Naive thymus-derived CD4-positive, alpha-beta T cell (primary cell): ENCODE data around the gene MCTP2. TPM values are rescaled to one million over a fixed set of nuclear protein-coding genes. Genes with fewer than 3 reads are reported as not detected.
A peak's percentile ranks its signal among the peaks of the same experiment; 100 is the strongest.

ENCODE experiments used
- ATAC-seq: fragments of 150-1000 bp; cut with Tn5 transposase; 2 replicates; pipeline ENCODE4 v1.10.0; 2021; ENCODE audit warnings: mild to moderate bottlenecking, moderate library complexity
- CTCF ChIA-PET: fragments of 350-600 bp; sonication (Branson Sonifier 250); formaldehyde crosslinking; loops from one replicate; lab custom pipeline; 2021; ENCODE audit warnings: antibody characterized with exemption; lab: Charles Lee
- POLR2A ChIA-PET: fragments of 350-600 bp; sonication (Branson Sonifier 250); formaldehyde crosslinking; loops from one replicate; lab custom pipeline; 2021; ENCODE audit warnings: antibody characterized with exemption, inconsistent platforms; lab: Charles Lee
- DNase-seq, 9 donors: peaks; one replicate each; pipeline versions ENCODE4 v3.0.0 to v3.0.0-alpha.2; 2020 to 2022; ENCODE audit warnings: mixed read lengths in 1 of 9
- H3K27ac ChIP-seq: one replicate; pipeline ENCODE4 v1.7.0; 2013; ENCODE audit warnings: mild to moderate bottlenecking, low read depth, low read length, moderate library complexity
- H3K27me3 ChIP-seq, 2 donors: one replicate each; pipeline ENCODE4 v1.7.0; 2013; ENCODE audit warnings: low read length in 2 of 2, mild to moderate bottlenecking in 2 of 2, moderate library complexity in 2 of 2; ENCODE audit not compliant: control insufficient read depth in 2 of 2, insufficient read depth in 2 of 2
- H3K36me3 ChIP-seq, 3 experiments: 1 replicate in 2 of 3; 2 replicates in 1 of 3; pipeline ENCODE4 v1.7.0; 2013; ENCODE audit warnings: low read length in 3 of 3, mild to moderate bottlenecking in 3 of 3, moderate library complexity in 1 of 3; ENCODE audit not compliant: insufficient read depth in 3 of 3, control insufficient read depth in 2 of 3
- H3K4me1 ChIP-seq, 2 donors: one replicate each; pipeline ENCODE4 v1.7.0; 2013; ENCODE audit warnings: low read length in 2 of 2, mild to moderate bottlenecking in 2 of 2, moderate library complexity in 1 of 2; ENCODE audit not compliant: control insufficient read depth in 2 of 2, insufficient read depth in 2 of 2
- H3K4me3 ChIP-seq: 2 replicates; pipeline ENCODE4 v1.7.0; 2013; ENCODE audit warnings: mild to moderate bottlenecking, low read length
- H3K9me3 ChIP-seq, 3 experiments: 1 replicate in 2 of 3; 2 replicates in 1 of 3; pipeline ENCODE4 v1.7.0; 2013; ENCODE audit warnings: low read length in 3 of 3; ENCODE audit not compliant: control insufficient read depth in 2 of 3
- H3K27ac Mint-ChIP-seq, 9 donors: one replicate each; pipeline ENCODE4 v1.8.0; 2020 to 2022; ENCODE audit warnings: mixed read lengths in 9 of 9, mild to moderate bottlenecking in 8 of 9, moderate library complexity in 5 of 9, inconsistent platforms in 2 of 9
- H3K27me3 Mint-ChIP-seq, 5 donors: one replicate each; pipeline ENCODE4 v1.8.0; 2021 to 2022; ENCODE audit warnings: mixed read lengths in 5 of 5, mild to moderate bottlenecking in 1 of 5
- H3K36me3 Mint-ChIP-seq, 5 donors: one replicate each; pipeline ENCODE4 v1.8.0; 2020 to 2022; ENCODE audit warnings: mixed read lengths in 5 of 5, mild to moderate bottlenecking in 3 of 5, inconsistent platforms in 1 of 5
- H3K4me1 Mint-ChIP-seq, 7 donors: one replicate each; pipeline ENCODE4 v1.8.0; 2020 to 2022; ENCODE audit warnings: mixed read lengths in 7 of 7, mild to moderate bottlenecking in 3 of 7, inconsistent platforms in 1 of 7
- H3K4me3 Mint-ChIP-seq, 10 donors: one replicate each; pipeline ENCODE4 v1.8.0; 2020 to 2022; ENCODE audit warnings: mild to moderate bottlenecking in 10 of 10, mixed read lengths in 10 of 10, moderate library complexity in 6 of 10, inconsistent platforms in 2 of 10
- H3K9me3 Mint-ChIP-seq, 11 donors: one replicate each; pipeline ENCODE4 v1.8.0; 2020 to 2022; ENCODE audit warnings: mixed read lengths in 11 of 11, mild to moderate bottlenecking in 4 of 11, inconsistent platforms in 1 of 11, moderate library complexity in 1 of 11
- intact Hi-C, 2 donors: fragments of 100-400 bp; cut with micrococcal nuclease; formaldehyde crosslinking; loops; one replicate each; pipeline ENCODE4 v1.15.1; 2023
- polyA plus RNA-seq, 2 donors: library from polyadenylated mRNA; unstranded; fragments of 300-500 nt; fragmentation: Illumina TruSeq; gene quantifications; one replicate each; pipeline ENCODE4 v1.2.3, GENCODE V29; 2021
- total RNA-seq, 6 experiments: library from RNA in 5 of 6; stranded (reverse) in 5 of 6; gene quantifications; 1 replicate in 5 of 6; 2 replicates in 1 of 6; pipeline ENCODE4 v1.2.3 and lab custom pipeline; 2021 to 2026

MCTP2 gene
- total and polyA plus RNA-seq, 7 experiments from 2014 or later, result 1.9 to 44.5 (median 17.0) TPM

DNA sequence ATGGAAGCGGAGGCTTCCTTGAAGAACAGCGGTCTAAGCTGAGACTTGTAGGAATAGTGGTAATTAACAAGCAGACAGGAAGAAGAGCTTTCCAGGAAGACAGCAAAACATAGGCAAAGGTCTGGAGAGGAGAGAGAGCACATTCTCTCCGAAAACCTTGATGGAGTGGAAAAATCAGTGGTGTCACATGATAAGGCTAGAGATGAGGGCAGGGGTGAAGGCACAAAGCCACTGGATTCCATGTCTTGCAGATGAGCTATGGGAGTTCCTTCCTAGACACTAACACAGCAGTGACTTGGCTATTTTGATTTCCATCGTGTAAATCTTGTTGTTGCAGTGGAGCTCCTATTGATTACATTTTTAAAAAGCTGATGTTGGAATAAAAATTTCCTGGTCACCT, 132.0 kb downstream of the MCTP2 start:
- H3K4me3 ChIP-seq, result no peak overlapping the region
- DNase-seq, result no peak
- H3K36me3 ChIP-seq, result peaks cover 0 to 9% (median 0%) of the 10 kb centered on the region in 3 experiments
- Mint-ChIP-seq H3K4me1 (peaks cover 0 to 14% (median 0%) of the 10 kb centered on the region in 7 donors), H3K9me3 (no peaks in the 10 kb centered on the region), H3K36me3 (peaks cover 8 to 42% (median 23%) of the 10 kb centered on the region in 5 donors), H3K27ac (peak overlapping the region in 1 of 9 donors; percentile 22), H3K27me3 (no peaks in the 10 kb centered on the region), H3K4me3 (no peak overlapping the region)
- POLR2A ChIA-PET, result no interaction called here
- H3K27ac ChIP-seq, result no peak overlapping the region
- CTCF ChIA-PET, result no interaction called here
- ATAC-seq, result no peak
- H3K27me3 ChIP-seq, result no peaks in the 10 kb centered on the region
- H3K9me3 ChIP-seq, result no peaks in the 10 kb centered on the region
- intact Hi-C loops, result no loop called here
- H3K4me1 ChIP-seq, result no peaks in the 10 kb centered on the region

DNA sequence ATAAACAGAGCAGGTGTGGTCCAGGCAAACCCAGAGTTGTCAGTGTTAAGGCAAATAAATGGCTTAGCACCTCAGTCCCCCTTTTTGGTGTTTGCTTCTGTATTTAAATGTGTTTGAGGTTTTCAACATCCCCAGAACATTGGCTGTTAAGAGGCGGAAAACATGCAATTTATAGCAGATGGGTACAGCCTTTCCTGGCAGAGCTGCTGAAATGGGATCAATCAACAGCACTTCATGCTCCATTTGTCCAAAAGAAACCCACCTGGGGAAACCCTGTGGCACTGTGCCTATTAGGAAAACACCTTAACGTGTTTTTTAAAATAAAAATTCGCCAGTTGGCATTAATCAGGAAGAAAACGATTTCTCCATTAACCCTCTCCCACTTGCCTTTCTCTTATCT, 135.4 kb downstream of the MCTP2 start:
- intact Hi-C loops, result no loop called here
- H3K4me3 ChIP-seq, result no peak overlapping the region
- H3K27me3 ChIP-seq, result no peaks in the 10 kb centered on the region
- no peak overlapping the region for H3K27ac Mint-ChIP-seq
- no peaks in the 10 kb centered on the region for H3K36me3 ChIP-seq
- ATAC-seq (no peak), DNase-seq (no peak)
- no peak overlapping the region for H3K27ac ChIP-seq
- no peak overlapping the region for H3K4me3 Mint-ChIP-seq
- H3K9me3 Mint-ChIP-seq, result no peaks in the 10 kb centered on the region
- ChIA-PET POLR2A (no interaction called here), CTCF (no interaction called here)
- no peaks in the 10 kb centered on the region for H3K4me1 ChIP-seq
- peaks cover 0 to 4% (median 0%) of the 10 kb centered on the region in 7 donors for H3K4me1 Mint-ChIP-seq
- H3K36me3 Mint-ChIP-seq, result peaks cover 10 to 63% (median 27%) of the 10 kb centered on the region in 5 donors
- no peaks in the 10 kb centered on the region for H3K9me3 ChIP-seq
- H3K27me3 Mint-ChIP-seq, result no peaks in the 10 kb centered on the region

DNA sequence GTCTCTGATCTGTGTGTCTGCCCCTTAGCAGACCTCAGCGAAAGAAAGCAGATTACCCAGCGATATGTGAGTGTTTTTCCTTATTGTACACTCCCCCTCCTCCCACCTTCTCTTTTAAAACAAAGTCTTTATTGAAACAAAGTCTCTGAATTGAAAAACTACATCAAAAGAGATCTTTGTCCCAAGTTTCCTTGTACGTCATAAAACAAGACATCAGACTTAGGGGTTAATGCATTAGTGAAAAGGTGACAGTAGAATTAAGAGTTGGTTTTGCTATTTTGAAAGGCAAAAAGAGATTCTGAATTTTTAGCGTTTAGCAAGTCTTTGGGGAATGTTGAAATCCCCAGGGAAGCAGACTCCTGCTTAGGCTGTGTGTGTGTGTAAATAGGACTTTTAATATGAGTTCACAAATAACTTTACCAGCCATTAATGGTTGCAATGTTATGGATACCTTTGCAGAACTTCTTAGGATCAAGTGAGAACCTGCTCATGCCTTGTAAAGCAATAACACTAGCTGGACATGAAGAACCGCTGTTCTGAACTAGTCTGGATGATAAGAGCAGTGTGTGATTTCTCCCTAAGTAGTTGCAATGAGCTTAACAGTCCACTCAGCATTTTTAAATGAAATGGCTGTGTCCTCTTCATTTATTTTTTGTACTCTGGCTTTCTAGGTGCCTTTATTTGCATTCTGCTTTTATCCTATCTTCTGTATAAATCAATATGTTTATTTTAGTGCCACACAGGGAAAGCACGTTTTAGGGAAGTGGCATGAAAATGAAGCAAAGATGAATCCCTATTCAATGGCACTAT, 136.6 kb downstream of the MCTP2 start:
- Histone ChIP-seq H3K4me3 (no peak overlapping the region), H3K27ac (no peak overlapping the region), H3K27me3 (no peaks in the 10 kb centered on the region), H3K9me3 (no peaks in the 10 kb centered on the region), H3K36me3 (no peaks in the 10 kb centered on the region), H3K4me1 (no peaks in the 10 kb centered on the region)
- ATAC-seq (no peak), DNase-seq (no peak)
- ChIA-PET POLR2A (no interaction called here), CTCF (no interaction called here)
- intact Hi-C loops, result no loop called here
- H3K4me1 Mint-ChIP-seq, result peaks cover 0 to 4% (median 0%) of the 10 kb centered on the region in 7 donors
- no peaks in the 10 kb centered on the region for H3K27me3 Mint-ChIP-seq
- H3K9me3 Mint-ChIP-seq, result no peaks in the 10 kb centered on the region
- no peak overlapping the region for H3K27ac Mint-ChIP-seq
- peaks cover 8 to 67% (median 34%) of the 10 kb centered on the region in 5 donors for H3K36me3 Mint-ChIP-seq
- H3K4me3 Mint-ChIP-seq, result no peak overlapping the region

DNA sequence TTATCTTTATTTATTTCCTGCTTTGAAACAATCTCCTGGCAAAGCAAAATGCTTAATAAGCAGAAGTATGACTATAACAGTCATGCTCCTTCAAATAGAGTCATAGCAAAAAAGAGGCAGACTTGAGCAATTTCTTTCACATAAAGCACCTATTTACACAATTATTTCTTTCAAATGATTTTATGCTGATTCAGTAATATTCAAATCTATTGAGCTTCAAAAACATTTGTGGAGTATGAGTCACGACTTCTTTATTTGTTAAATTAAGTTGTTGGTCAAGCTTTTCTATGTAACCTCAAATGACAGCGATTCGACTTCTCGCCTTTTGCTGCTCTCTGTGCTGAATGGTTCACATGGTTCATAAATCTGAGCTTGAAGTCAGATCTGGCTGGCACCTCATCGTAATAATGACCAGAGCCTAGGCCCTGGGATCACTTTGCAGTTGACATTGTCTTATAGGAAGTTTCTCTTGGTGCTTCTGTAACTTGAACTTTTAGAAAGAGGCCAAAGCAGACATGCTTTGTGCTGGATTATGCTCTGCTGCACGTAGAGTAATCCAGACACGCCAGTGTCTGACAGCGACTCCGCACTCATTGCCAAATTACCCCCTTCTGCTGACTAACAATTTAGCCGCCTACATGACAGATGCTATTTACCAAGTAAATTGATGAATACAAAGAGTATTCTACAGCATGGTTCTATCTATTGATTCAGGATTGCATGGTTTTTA, 139.0 kb downstream of the MCTP2 start:
- Mint-ChIP-seq H3K9me3 (no peaks in the 10 kb centered on the region), H3K27me3 (no peaks in the 10 kb centered on the region), H3K27ac (no peak overlapping the region), H3K36me3 (peaks cover 8 to 72% (median 30%) of the 10 kb centered on the region in 5 donors), H3K4me3 (no peak overlapping the region), H3K4me1 (peaks cover 0 to 4% (median 0%) of the 10 kb centered on the region in 7 donors)
- Histone ChIP-seq H3K4me1 (no peaks in the 10 kb centered on the region), H3K36me3 (no peaks in the 10 kb centered on the region), H3K27ac (no peak overlapping the region), H3K4me3 (no peak overlapping the region), H3K27me3 (no peaks in the 10 kb centered on the region), H3K9me3 (no peaks in the 10 kb centered on the region)
- intact Hi-C loops, result no loop called here
- POLR2A ChIA-PET, result no interaction called here
- peak; percentile 40 for ATAC-seq
- CTCF ChIA-PET, result no interaction called here
- no peak for DNase-seq

DNA sequence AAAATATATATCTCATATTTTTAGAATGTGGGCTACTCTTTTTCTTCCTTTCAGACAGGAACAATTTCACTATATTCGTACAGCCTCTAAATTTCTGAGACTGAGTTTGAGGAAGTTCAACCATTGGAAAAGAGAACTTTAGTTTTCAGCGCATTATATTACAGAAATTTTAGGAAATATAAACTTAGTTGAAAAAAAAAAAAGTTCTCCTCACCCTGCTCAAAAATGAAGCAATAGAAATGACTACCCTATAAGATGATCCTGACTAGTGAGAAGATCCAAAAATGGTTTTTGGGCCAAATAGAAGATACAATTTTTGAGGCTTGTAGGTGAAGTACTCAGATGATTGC, 139.6 kb downstream of the MCTP2 start:
- Mint-ChIP-seq H3K36me3 (peaks cover 8 to 74% (median 30%) of the 10 kb centered on the region in 5 donors), H3K9me3 (no peaks in the 10 kb centered on the region), H3K27me3 (no peaks in the 10 kb centered on the region), H3K4me3 (no peak overlapping the region), H3K4me1 (peaks cover 0 to 4% (median 0%) of the 10 kb centered on the region in 7 donors), H3K27ac (no peak overlapping the region)
- Histone ChIP-seq H3K4me3 (no peak overlapping the region), H3K27ac (no peak overlapping the region), H3K36me3 (no peaks in the 10 kb centered on the region), H3K9me3 (no peaks in the 10 kb centered on the region), H3K27me3 (no peaks in the 10 kb centered on the region), H3K4me1 (no peaks in the 10 kb centered on the region)
- POLR2A ChIA-PET, result no interaction called here
- DNase-seq (no peak), ATAC-seq (peak; percentile 40)
- intact Hi-C loops, result no loop called here
- CTCF ChIA-PET, result no interaction called here

DNA sequence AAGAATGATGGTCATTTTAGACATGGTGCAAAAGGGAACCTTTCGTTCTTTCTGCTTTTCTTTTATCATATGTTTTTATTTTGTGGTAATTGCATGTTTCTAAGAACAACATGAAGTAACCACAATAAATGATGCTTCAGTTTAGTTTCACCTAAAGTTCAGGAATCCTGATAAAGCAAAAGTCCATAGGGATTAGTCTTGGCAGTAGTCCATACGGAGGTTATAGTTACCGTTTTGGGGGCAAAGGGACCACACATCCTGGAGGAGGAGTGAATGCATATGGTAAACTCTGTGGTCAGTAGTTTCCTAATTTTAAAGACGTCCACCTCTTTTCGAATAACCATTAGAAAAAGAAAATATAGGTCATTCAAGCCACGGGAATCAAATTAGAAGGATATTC, 141.5 kb downstream of the MCTP2 start:
- Mint-ChIP-seq H3K4me1 (no peaks in the 10 kb centered on the region), H3K27ac (no peak overlapping the region), H3K27me3 (no peaks in the 10 kb centered on the region), H3K36me3 (peaks cover 4 to 76% (median 33%) of the 10 kb centered on the region in 5 donors), H3K4me3 (no peak overlapping the region), H3K9me3 (no peaks in the 10 kb centered on the region)
- no peaks in the 10 kb centered on the region for H3K36me3 ChIP-seq
- POLR2A ChIA-PET, result no interaction called here
- H3K27ac ChIP-seq, result no peak overlapping the region
- no peaks in the 10 kb centered on the region for H3K9me3 ChIP-seq
- no peaks in the 10 kb centered on the region for H3K4me1 ChIP-seq
- intact Hi-C loops, result no loop called here
- DNase-seq (no peak), ATAC-seq (no peak)
- no peaks in the 10 kb centered on the region for H3K27me3 ChIP-seq
- CTCF ChIA-PET, result no interaction called here
- no peak overlapping the region for H3K4me3 ChIP-seq
